ENCODE results near the gene BTBD19. TPM values are rescaled to one million over a fixed set of nuclear protein-coding genes. Genes with fewer than 3 reads are reported as not detected.

Gene BTBD19
- total RNA-seq, 1 donor from 2014 or later: 51.2 TPM

GRCh38 chr1:44851308-44851707 is 43.0 kb downstream of the BTBD19 start:
- Mint-ChIP-seq H3K36me3 (ENCODE audit: unreplicated experiment) (peaks cover 20% of the 10 kb centered on the region), H3K4me3 (ENCODE audit: unreplicated experiment) (no peak overlapping the region), H3K27ac (ENCODE audit: unreplicated experiment) (no peak overlapping the region), H3K27me3 (ENCODE audit: unreplicated experiment) (no peaks in the 10 kb centered on the region), H3K4me1 (ENCODE audit: unreplicated experiment) (peaks cover 2% of the 10 kb centered on the region), H3K9me3 (ENCODE audit: unreplicated experiment) (no peaks in the 10 kb centered on the region)
- TF ChIP-seq CTCF (IDR thresholded peaks at IDR 0.05): no peak
- no peak for DNase-seq (ENCODE audit: extremely low spot score, unreplicated experiment)

GRCh38 chr1:44853201-44853600 is 44.9 kb downstream of the BTBD19 start:
- Mint-ChIP-seq H3K9me3 (ENCODE audit: unreplicated experiment) (no peaks in the 10 kb centered on the region), H3K27ac (ENCODE audit: unreplicated experiment) (no peak overlapping the region), H3K36me3 (ENCODE audit: unreplicated experiment) (peaks cover 25% of the 10 kb centered on the region), H3K4me1 (ENCODE audit: unreplicated experiment) (peaks cover 2% of the 10 kb centered on the region), H3K27me3 (ENCODE audit: unreplicated experiment) (no peaks in the 10 kb centered on the region), H3K4me3 (ENCODE audit: unreplicated experiment) (no peak overlapping the region)
- no peak for DNase-seq (ENCODE audit: extremely low spot score, unreplicated experiment)
- TF ChIP-seq CTCF (IDR thresholded peaks at IDR 0.05): no peak

DNA sequence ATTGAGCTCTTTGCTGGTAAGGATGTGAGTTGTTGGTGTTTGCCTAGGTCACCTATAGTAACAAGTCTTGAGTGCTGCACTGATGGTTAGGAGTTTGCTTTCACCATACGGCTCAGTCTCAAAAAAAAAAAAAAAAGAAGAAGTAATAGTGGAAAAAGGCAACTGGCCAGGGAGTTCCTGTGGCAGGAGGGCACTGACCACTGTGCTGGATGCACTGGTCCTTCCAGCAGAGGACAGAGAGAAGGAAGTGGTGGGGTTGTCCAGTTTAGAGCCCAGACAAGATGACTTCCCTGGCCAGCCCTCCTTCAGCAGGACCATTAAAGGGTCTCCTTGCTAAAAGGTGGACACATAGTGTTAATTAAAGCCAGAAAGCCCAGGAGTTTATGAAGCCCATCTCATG is 46.6 kb downstream of the BTBD19 start:
- H3K27me3 Mint-ChIP-seq (ENCODE audit: unreplicated experiment): no peaks in the 10 kb centered on the region
- H3K4me1 Mint-ChIP-seq (ENCODE audit: unreplicated experiment): no peaks in the 10 kb centered on the region
- peaks cover 22% of the 10 kb centered on the region for H3K36me3 Mint-ChIP-seq (ENCODE audit: unreplicated experiment)
- H3K4me3 Mint-ChIP-seq (ENCODE audit: unreplicated experiment): no peak overlapping the region
- H3K27ac Mint-ChIP-seq (ENCODE audit: unreplicated experiment): no peak overlapping the region
- TF ChIP-seq CTCF (IDR thresholded peaks at IDR 0.05): no peak
- no peaks in the 10 kb centered on the region for H3K9me3 Mint-ChIP-seq (ENCODE audit: unreplicated experiment)
- DNase-seq (ENCODE audit: extremely low spot score, unreplicated experiment): no peak

- no peak for TF ChIP-seq CTCF (IDR thresholded peaks at IDR 0.05)
- Mint-ChIP-seq H3K4me1 (ENCODE audit: unreplicated experiment) (peaks cover 4% of the 10 kb centered on the region), H3K9me3 (ENCODE audit: unreplicated experiment) (no peaks in the 10 kb centered on the region), H3K36me3 (ENCODE audit: unreplicated experiment) (peaks cover 20% of the 10 kb centered on the region), H3K4me3 (ENCODE audit: unreplicated experiment) (no peak overlapping the region), H3K27ac (ENCODE audit: unreplicated experiment) (no peak overlapping the region), H3K27me3 (ENCODE audit: unreplicated experiment) (no peaks in the 10 kb centered on the region)
- no peak for DNase-seq (ENCODE audit: extremely low spot score, unreplicated experiment)
Observed at GRCh38 chr1:44855742-44856141, 47.4 kb downstream of the BTBD19 start.

- no peaks in the 10 kb centered on the region for H3K27me3 Mint-ChIP-seq (ENCODE audit: unreplicated experiment)
- no peak for DNase-seq (ENCODE audit: extremely low spot score, unreplicated experiment)
- peaks cover 20% of the 10 kb centered on the region for H3K36me3 Mint-ChIP-seq (ENCODE audit: unreplicated experiment)
- peaks cover 4% of the 10 kb centered on the region for H3K4me1 Mint-ChIP-seq (ENCODE audit: unreplicated experiment)
- no peak for TF ChIP-seq CTCF (IDR thresholded peaks at IDR 0.05)
- no peaks in the 10 kb centered on the region for H3K9me3 Mint-ChIP-seq (ENCODE audit: unreplicated experiment)
- no peak overlapping the region for H3K27ac Mint-ChIP-seq (ENCODE audit: unreplicated experiment)
- H3K4me3 Mint-ChIP-seq (ENCODE audit: unreplicated experiment): no peak overlapping the region
Observed at GRCh38 chr1:44857446-44857845, 49.1 kb downstream of the BTBD19 start.
